Heart left ventricle (tissue), 13 donors: ENCODE measurements around the gene KNCN.

Experiments
- CTCF ChIP-seq, 12 donors: fragments of 200-600 bp; sonication (generic) in 4 of 12; IDR thresholded peaks; one replicate each; pipeline versions ENCODE4 v1.5.0 to v1.8.0; 2018 to 2022; ENCODE audit warnings: antibody characterized with exemption in 12 of 12, mild to moderate bottlenecking in 5 of 12
- POLR2A ChIP-seq, 2 donors: fragments of 450-650 bp; IDR thresholded peaks; one replicate each; pipeline ENCODE4 v1.6.1; 2017; ENCODE audit warnings: antibody characterized with exemption in 2 of 2, mild to moderate bottlenecking in 2 of 2, moderate library complexity in 2 of 2
- donor health status: ischemic (EF 13 %, LVEDD 7.1; RV severe dilation, severe dysfunction).
- donor health status: DM: no; HTN: yes; CAD: no.
- donor health status: DM: no; HTN: no; CAD: no.
- donor health status: ischemic (EF 25% LVEDD 6.9; RV normal size, moderate dysfunction).
- donor health status: ischemic (EF 25% LVEDD 5.7; RV mildly dilated, moderate dysfunction).
- donor health status: ischemic (EF 35%, LVEDD 5.7; RV mildly dilated, moderate dysfunction).
- donor health status: nonischemic (EF 11% LVEDD 7.7; RV severe dilation, severe dysfunction).
- donor health status: DM: yes; HTN: yes; CAD: no.
- donor health status: PGD.
- donor health status: ischemic (EF 29% LVEDD 5.4; RV normal size, mild dysfunction).
- donor health status: nonischemic (EF 23%, LVEDD 6.1; RV moderate dilation, normal function).

DNA sequence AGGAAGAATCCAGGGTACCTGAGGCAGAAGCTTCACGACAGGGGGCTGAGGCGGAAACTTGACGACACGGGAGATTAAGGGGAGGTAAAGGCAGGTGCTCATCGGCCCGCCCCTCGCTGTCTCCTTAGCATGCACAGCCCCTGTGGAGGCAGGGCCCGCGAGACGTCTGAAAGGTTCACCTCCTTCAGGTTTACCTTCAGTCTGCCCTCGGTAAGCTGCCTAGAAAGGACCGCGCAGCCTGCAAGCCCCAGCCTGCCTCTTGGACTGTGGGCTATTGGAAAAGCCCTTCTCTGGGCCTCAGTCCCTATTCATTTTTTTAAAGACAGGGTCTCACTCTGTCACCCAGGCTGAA is 28.5 kb downstream of the KNCN start:
- TF ChIP-seq POLR2A (IDR thresholded peaks at IDR 0.05), result no peak
- TF ChIP-seq CTCF (IDR thresholded peaks at IDR 0.05), result no peak
